IMR-90 (cell line): ENCODE measurements around the gene NAXE. TPM values are rescaled to one million over a fixed set of nuclear protein-coding genes. Genes with fewer than 3 reads are reported as not detected.

Experiments
- ATAC-seq: fragments of 200-7000 bp; cut with Tn5 transposase; 2 replicates; pipeline ENCODE4 v1.9.1; 2020; ENCODE audit warnings: low read depth, mild to moderate bottlenecking, moderate library complexity
- BruUV-seq: library from RNA; stranded (reverse); fragments of 400-500 nt; replicated peaks from 2 replicates; lab custom pipeline; 2021; lab: Mats Ljungman, UMichigan
- CTCF ChIA-PET: fragments of 300-600 bp; formaldehyde crosslinking; extraction: SDS; loops from one replicate; lab custom pipeline; 2021; ENCODE audit warnings: antibody characterized with exemption; lab: Yijun Ruan, JAX
- POLR2A ChIA-PET: fragments of 300-600 bp; sonication (Branson Sonifier 250); formaldehyde crosslinking; loops from one replicate; lab custom pipeline; 2022; ENCODE audit warnings: antibody characterized with exemption; ENCODE audit not compliant: unreplicated experiment; lab: Charles Lee
- DNase-seq: peaks from one replicate; pipeline ENCODE4 v3.0.0; 2013
- H2AFZ ChIP-seq: replicated peaks from 2 replicates; pipeline ENCODE3; 2013; ENCODE audit warnings: low read length, mild to moderate bottlenecking; ENCODE audit not compliant: poor library complexity
- H2AK5ac ChIP-seq: 2 replicates; pipeline ENCODE4 v1.6.1; 2013; ENCODE audit warnings: low read depth, low read length, inconsistent platforms
- H2AK9ac ChIP-seq: replicated peaks from 2 replicates; pipeline ENCODE3; 2013; ENCODE audit warnings: mild to moderate bottlenecking, low read depth, low read length, moderate library complexity; ENCODE audit not compliant: poor library complexity
- H2BK120ac ChIP-seq: 2 replicates; pipeline ENCODE4 v1.6.1; 2013; ENCODE audit warnings: low read depth, low read length, inconsistent platforms
- H2BK15ac ChIP-seq: 3 replicates; pipeline ENCODE4 v1.6.1; 2013; ENCODE audit warnings: low read depth, low read length, inconsistent platforms
- H2BK20ac ChIP-seq: 2 replicates; pipeline ENCODE4 v1.6.1; 2013; ENCODE audit warnings: low read depth, mild to moderate bottlenecking, inconsistent platforms, low read length, moderate library complexity
- H2BK5ac ChIP-seq: 2 replicates; pipeline ENCODE4 v1.6.1; 2013; ENCODE audit warnings: mild to moderate bottlenecking, low read depth, low read length, inconsistent platforms; ENCODE audit not compliant: poor library complexity, severe bottlenecking
- H3K14ac ChIP-seq: replicated peaks from 2 replicates; pipeline ENCODE4 v1.6.1; 2013; ENCODE audit warnings: low read depth, low read length, inconsistent platforms
- H3K18ac ChIP-seq: 2 replicates; pipeline ENCODE4 v1.6.1; 2013; ENCODE audit warnings: low read depth, low read length, control low read depth
- H3K23ac ChIP-seq: 2 replicates; pipeline ENCODE4 v1.6.1; 2013; ENCODE audit warnings: low read depth, low read length, inconsistent platforms
- H3K27ac ChIP-seq: 2 replicates; pipeline ENCODE4 v1.5.1; 2013; ENCODE audit warnings: mild to moderate bottlenecking, control low read depth, low read length; ENCODE audit not compliant: insufficient read depth
- H3K27me3 ChIP-seq: 2 replicates; pipeline ENCODE4 v1.6.1; 2013; ENCODE audit warnings: low read length; ENCODE audit not compliant: control insufficient read depth, insufficient read depth
- H3K36me3 ChIP-seq: 2 replicates; pipeline ENCODE4 v1.6.1; 2013; ENCODE audit warnings: low read length, mixed read lengths; ENCODE audit not compliant: control insufficient read depth, insufficient read depth
- H3K4ac ChIP-seq: 2 replicates; pipeline ENCODE4 v1.6.1; 2013; ENCODE audit warnings: low read depth, low read length, inconsistent platforms
- H3K4me1 ChIP-seq: 2 replicates; pipeline ENCODE4 v1.6.1; 2013; ENCODE audit warnings: low read length, mixed read lengths; ENCODE audit not compliant: control insufficient read depth, insufficient read depth
- H3K4me2 ChIP-seq: 2 replicates; pipeline ENCODE4 v1.6.1; 2013; ENCODE audit warnings: low read depth, mild to moderate bottlenecking, control low read depth, low read length, moderate library complexity
- H3K4me3 ChIP-seq: 2 replicates; pipeline ENCODE4 v1.5.1; 2013; ENCODE audit warnings: low read depth, mild to moderate bottlenecking, control low read depth, low read length, moderate library complexity; ENCODE audit not compliant: insufficient read depth
- H3K56ac ChIP-seq: 2 replicates; pipeline ENCODE4 v1.6.1; 2013; ENCODE audit warnings: low read length, inconsistent platforms; ENCODE audit not compliant: insufficient read depth; ENCODE audit errors: extremely low read depth
- H3K79me1 ChIP-seq, 2 experiments: 2 replicates each; pipeline ENCODE4 v1.6.1; 2013; ENCODE audit warnings: low read length in 2 of 2, inconsistent platforms in 1 of 2, low read depth in 1 of 2
- H3K9ac ChIP-seq: 2 replicates; pipeline ENCODE4 v1.6.1; 2013; ENCODE audit warnings: low read depth, low read length, control low read depth
- H3K9me1 ChIP-seq: 2 replicates; pipeline ENCODE4 v1.6.1; 2013; ENCODE audit warnings: low read length, inconsistent platforms; ENCODE audit not compliant: insufficient read depth
- H3K9me3 ChIP-seq: 2 replicates; pipeline ENCODE4 v1.6.1; 2013; ENCODE audit warnings: low read length; ENCODE audit not compliant: control insufficient read depth, insufficient read depth
- H4K20me1 ChIP-seq: 2 replicates; pipeline ENCODE4 v1.6.1; 2013; ENCODE audit warnings: low read length, inconsistent platforms; ENCODE audit not compliant: insufficient read depth
- H4K5ac ChIP-seq: 2 replicates; pipeline ENCODE4 v1.6.1; 2013; ENCODE audit warnings: mild to moderate bottlenecking, low read depth, low read length, control low read depth
- H4K8ac ChIP-seq, 2 experiments: 2 replicates each; pipeline ENCODE4 v1.6.1; 2013; ENCODE audit warnings: low read depth in 2 of 2, low read length in 2 of 2, control low read depth in 1 of 2, inconsistent platforms in 1 of 2
- H4K91ac ChIP-seq: 2 replicates; pipeline ENCODE4 v1.6.1; 2013; ENCODE audit warnings: low read depth, low read length, inconsistent platforms; ENCODE audit not compliant: insufficient read depth
- BHLHE40 ChIP-seq: fragments of 150-350 bp; IDR thresholded peaks from 2 replicates; pipeline ENCODE4 v1.6.1; 2016; ENCODE audit warnings: mild to moderate bottlenecking, low read depth, low read length
- CHD1 ChIP-seq: IDR thresholded peaks from 2 replicates; pipeline ENCODE4 v1.6.1; 2012; ENCODE audit warnings: low read depth, low read length, improper control_type of control experiment
- FOS ChIP-seq: fragments of 150-350 bp; IDR thresholded peaks from 2 replicates; pipeline ENCODE4 v1.6.1; 2016; ENCODE audit warnings: low read depth, low read length
- MAFK ChIP-seq: IDR thresholded peaks from 2 replicates; pipeline ENCODE4 v1.6.1; 2012; ENCODE audit warnings: low read depth, low read length, improper control_type of control experiment
- MAZ ChIP-seq: IDR thresholded peaks from 2 replicates; pipeline ENCODE4 v1.6.1; 2012; ENCODE audit warnings: low read depth, mild to moderate bottlenecking, low read length, improper control_type of control experiment, moderate library complexity, borderline replicate concordance
- MXI1 ChIP-seq: IDR thresholded peaks from 2 replicates; pipeline ENCODE4 v1.6.1; 2012; ENCODE audit warnings: low read depth, mild to moderate bottlenecking, low read length, moderate library complexity, borderline replicate concordance
- NFE2L2 ChIP-seq: fragments of 150-350 bp; IDR thresholded peaks from 2 replicates; pipeline ENCODE4 v1.6.1; 2016; ENCODE audit warnings: low read depth, mild to moderate bottlenecking, low read length
- RAD21 ChIP-seq: IDR thresholded peaks from 2 replicates; pipeline ENCODE4 v1.6.1; 2012; ENCODE audit warnings: low read length, improper control_type of control experiment
- RCOR1 ChIP-seq: IDR thresholded peaks from 2 replicates; pipeline ENCODE4 v1.6.1; 2012; ENCODE audit warnings: mild to moderate bottlenecking, low read length, improper control_type of control experiment; ENCODE audit not compliant: insufficient replicate concordance
- RFX5 ChIP-seq: IDR thresholded peaks from 2 replicates; pipeline ENCODE4 v1.8.0; 2012; ENCODE audit warnings: low read depth, mild to moderate bottlenecking, low read length, moderate library complexity
- SMC3 ChIP-seq: fragments of 150-350 bp; IDR thresholded peaks from 2 replicates; pipeline ENCODE4 v1.6.1; 2016; ENCODE audit warnings: low read depth, mild to moderate bottlenecking, antibody characterized with exemption, low read length, moderate library complexity
- WGBS, 2 experiments: methylation state at CpG; one replicate each; pipeline versions ENCODE4 v1.1.5 to v1.1.7; 2013; ENCODE audit warnings: missing lambda C conversion rate in 2 of 2; ENCODE audit not compliant: insufficient read length in 1 of 2; ENCODE audit errors: extremely low coverage in 2 of 2; 5-methylcytosine and 5-hydroxymethylcytosine counted together
- dilution Hi-C: fragments of 300-500 bp; cut with HindIII; formaldehyde crosslinking; loops from one replicate; pipeline ENCODE4 v1.14.3; 2018; ENCODE audit warnings: low sequenced_read_pairs; ENCODE audit not compliant: unreplicated experiment
- in situ Hi-C: fragments of 300-500 bp; cut with MboI; formaldehyde crosslinking; loops from 3 replicates; pipeline ENCODE4 v1.14.3; 2019; ENCODE audit warnings: low sequenced_read_pairs, inconsistent platforms, mixed read lengths
- intact Hi-C: fragments of 100-400 bp; cut with micrococcal nuclease; formaldehyde crosslinking; loops from 2 replicates; pipeline ENCODE4 v1.10.0; 2022
- polyA plus RNA-seq, 3 experiments: library from polyadenylated mRNA; depleted of rRNA; stranded (reverse); fragments of >200 nt; gene quantifications; 2 replicates each; pipeline ENCODE4 v1.2.3, GENCODE V29; 2012; ENCODE audit warnings: low replicate concordance in 1 of 3
- total RNA-seq: library from RNA; depleted of rRNA; stranded (reverse); fragments of >200 nt; gene quantifications from 2 replicates; pipeline ENCODE4 v1.2.3, GENCODE V29; 2012
- TF ChIP-seq, protein P1 (sequence below): conservative IDR thresholded peaks from 2 replicates; pipeline ENCODE4 v1.5.1; 2012; ENCODE audit warnings: mild to moderate bottlenecking, low read depth, low read length, improper control_type of control experiment
- TF ChIP-seq, protein P2 (sequence below): fragments of 150-350 bp; IDR thresholded peaks from 2 replicates; pipeline ENCODE4 v1.6.1; 2017; ENCODE audit warnings: mild to moderate bottlenecking, antibody characterized with exemption, low read length, low read depth
- TF ChIP-seq, protein P3 (sequence below): fragments of 150-350 bp; IDR thresholded peaks from 2 replicates; pipeline ENCODE4 v1.6.1; 2016; ENCODE audit warnings: low read depth, mild to moderate bottlenecking, low read length, moderate library complexity, borderline replicate concordance

NAXE gene
- total and polyA plus RNA-seq, 2 of the 4 experiments (the other 2 are of a cell fraction) = 61.0 to 74.2 TPM

DNA sequence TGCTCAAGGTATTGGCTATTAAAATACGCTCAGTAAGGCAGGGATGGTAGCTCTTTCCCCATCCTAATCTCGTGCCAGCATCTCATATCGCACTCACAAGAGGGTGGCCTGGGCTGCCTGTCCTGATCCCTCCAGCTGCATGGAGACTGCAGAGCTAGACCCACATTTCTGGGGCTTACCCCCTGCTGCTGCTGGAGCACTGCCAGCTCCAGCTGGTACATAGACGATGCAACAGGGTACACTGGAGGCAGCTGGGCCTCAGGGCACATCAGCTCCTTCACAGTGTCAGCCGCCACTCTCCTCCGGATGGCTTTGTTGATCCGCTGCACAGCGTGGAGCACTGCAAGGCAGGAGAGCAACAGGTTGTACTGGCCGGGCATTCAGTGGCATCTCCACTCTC, 35.2 kb upstream of the NAXE start:
- no peak overlapping the region for H2BK120ac ChIP-seq
- H2AK9ac ChIP-seq = peak overlapping the region; percentile 8
- POLR2A ChIA-PET = no interaction called here
- no peak overlapping the region for H4K91ac ChIP-seq
- H3K23ac ChIP-seq = no peak overlapping the region
- peaks cover 8% of the 10 kb centered on the region for H3K36me3 ChIP-seq
- H3K9me3 ChIP-seq = no peaks in the 10 kb centered on the region
- H3K18ac ChIP-seq = no peak overlapping the region
- H3K14ac ChIP-seq = no peak overlapping the region
- no peaks in the 10 kb centered on the region for H3K27me3 ChIP-seq
- H2AK5ac ChIP-seq = no peak overlapping the region
- WGBS, 2 experiments = 67% methylated on average over 1 of the region's 9 CpGs; no CpG with 5 or more reads in 1 of the 2 experiments
- no peak overlapping the region for H4K5ac ChIP-seq
- H3K4me3 ChIP-seq = no peak overlapping the region
- TF ChIP-seq, protein P1, sequence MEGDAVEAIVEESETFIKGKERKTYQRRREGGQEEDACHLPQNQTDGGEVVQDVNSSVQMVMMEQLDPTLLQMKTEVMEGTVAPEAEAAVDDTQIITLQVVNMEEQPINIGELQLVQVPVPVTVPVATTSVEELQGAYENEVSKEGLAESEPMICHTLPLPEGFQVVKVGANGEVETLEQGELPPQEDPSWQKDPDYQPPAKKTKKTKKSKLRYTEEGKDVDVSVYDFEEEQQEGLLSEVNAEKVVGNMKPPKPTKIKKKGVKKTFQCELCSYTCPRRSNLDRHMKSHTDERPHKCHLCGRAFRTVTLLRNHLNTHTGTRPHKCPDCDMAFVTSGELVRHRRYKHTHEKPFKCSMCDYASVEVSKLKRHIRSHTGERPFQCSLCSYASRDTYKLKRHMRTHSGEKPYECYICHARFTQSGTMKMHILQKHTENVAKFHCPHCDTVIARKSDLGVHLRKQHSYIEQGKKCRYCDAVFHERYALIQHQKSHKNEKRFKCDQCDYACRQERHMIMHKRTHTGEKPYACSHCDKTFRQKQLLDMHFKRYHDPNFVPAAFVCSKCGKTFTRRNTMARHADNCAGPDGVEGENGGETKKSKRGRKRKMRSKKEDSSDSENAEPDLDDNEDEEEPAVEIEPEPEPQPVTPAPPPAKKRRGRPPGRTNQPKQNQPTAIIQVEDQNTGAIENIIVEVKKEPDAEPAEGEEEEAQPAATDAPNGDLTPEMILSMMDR = no peak
- TF ChIP-seq SMC3 = no peak
- TF ChIP-seq RFX5 = no peak
- TF ChIP-seq MXI1 = no peak
- no peak for TF ChIP-seq RAD21
- TF ChIP-seq FOS = no peak
- no peak for TF ChIP-seq BHLHE40
- TF ChIP-seq, protein P2, sequence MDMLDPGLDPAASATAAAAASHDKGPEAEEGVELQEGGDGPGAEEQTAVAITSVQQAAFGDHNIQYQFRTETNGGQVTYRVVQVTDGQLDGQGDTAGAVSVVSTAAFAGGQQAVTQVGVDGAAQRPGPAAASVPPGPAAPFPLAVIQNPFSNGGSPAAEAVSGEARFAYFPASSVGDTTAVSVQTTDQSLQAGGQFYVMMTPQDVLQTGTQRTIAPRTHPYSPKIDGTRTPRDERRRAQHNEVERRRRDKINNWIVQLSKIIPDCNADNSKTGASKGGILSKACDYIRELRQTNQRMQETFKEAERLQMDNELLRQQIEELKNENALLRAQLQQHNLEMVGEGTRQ = no peak
- no peak for TF ChIP-seq MAZ
- TF ChIP-seq MAFK = no peak
- TF ChIP-seq, protein P3, sequence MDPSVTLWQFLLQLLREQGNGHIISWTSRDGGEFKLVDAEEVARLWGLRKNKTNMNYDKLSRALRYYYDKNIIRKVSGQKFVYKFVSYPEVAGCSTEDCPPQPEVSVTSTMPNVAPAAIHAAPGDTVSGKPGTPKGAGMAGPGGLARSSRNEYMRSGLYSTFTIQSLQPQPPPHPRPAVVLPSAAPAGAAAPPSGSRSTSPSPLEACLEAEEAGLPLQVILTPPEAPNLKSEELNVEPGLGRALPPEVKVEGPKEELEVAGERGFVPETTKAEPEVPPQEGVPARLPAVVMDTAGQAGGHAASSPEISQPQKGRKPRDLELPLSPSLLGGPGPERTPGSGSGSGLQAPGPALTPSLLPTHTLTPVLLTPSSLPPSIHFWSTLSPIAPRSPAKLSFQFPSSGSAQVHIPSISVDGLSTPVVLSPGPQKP = no peak
- TF ChIP-seq NFE2L2 = no peak
- TF ChIP-seq RCOR1 = no peak
- TF ChIP-seq CHD1 = no peak
- H2BK20ac ChIP-seq = no peak overlapping the region
- peaks cover 0 to 19% of the 10 kb centered on the region in 2 experiments; a peak in 2 of 4 replicates for H3K79me1 ChIP-seq
- BruUV-seq = no TSS peak
- ATAC-seq (no peak), DNase-seq (no peak)
- CTCF ChIA-PET = no interaction called here
- no peak overlapping the region for H3K4ac ChIP-seq
- intact Hi-C loops = no loop called here
- peaks cover 1% of the 10 kb centered on the region; the same call in 1 of the 2 replicates for H3K4me1 ChIP-seq
- H3K56ac ChIP-seq = no peak overlapping the region
- H4K8ac ChIP-seq = no peak overlapping the region
- H3K9me1 ChIP-seq = peaks cover 8% of the 10 kb centered on the region
- no peak overlapping the region for H3K27ac ChIP-seq
- no peak overlapping the region for H2BK15ac ChIP-seq
- dilution Hi-C loops = no loop called here
- H3K9ac ChIP-seq = no peak overlapping the region
- in situ Hi-C loops = no loop called here
- H3K4me2 ChIP-seq = no peak overlapping the region
- no peak overlapping the region for H2BK5ac ChIP-seq
- H2AFZ ChIP-seq = no peak overlapping the region
- H4K20me1 ChIP-seq = no peaks in the 10 kb centered on the region
